C4-2B (cell line): ENCODE measurements around the gene MYH1.

Experiments
- H3K27ac ChIP-seq: fragments of 450-650 bp; 2 replicates; pipeline ENCODE4 v1.5.1; 2017
- CTCF ChIP-seq: fragments of 450-650 bp; conservative IDR thresholded peaks from 2 replicates; pipeline ENCODE4 v1.5.1; 2017; ENCODE audit warnings: mild to moderate bottlenecking
- ZFX ChIP-seq: fragments of 450-650 bp; IDR thresholded peaks from 2 replicates; pipeline ENCODE4 v1.6.1; 2017

MYH1 gene

GRCh38 chr17:10518271-10519037 lies at the start of gene MYH1:
Gene MYH1 (minus strand): TSS chr17:10518542. CDS start chr17:10516642, 1,900 bp downstream.
- no peak within 1 kb of the TSS for H3K27ac ChIP-seq
- TF ChIP-seq CTCF: no peak
- TF ChIP-seq ZFX: no peak

- TF ChIP-seq ZFX: no peak
- no peak for TF ChIP-seq CTCF
- no peak overlapping the region for H3K27ac ChIP-seq
Measured at GRCh38 chr17:10563991-10564660, 45.8 kb upstream of the MYH1 start.

GRCh38 chr17:10558049-10558448 lies 39.7 kb upstream of the MYH1 start:
- TF ChIP-seq ZFX (no peak), CTCF (no peak)
- H3K27ac ChIP-seq: no peak overlapping the region

- no peak overlapping the region for H3K27ac ChIP-seq
- no peak for TF ChIP-seq CTCF
- TF ChIP-seq ZFX: no peak
Measured at GRCh38 chr17:10557422-10557821, 39.1 kb upstream of the MYH1 start.

- TF ChIP-seq CTCF (no peak), ZFX (no peak)
- H3K27ac ChIP-seq: no peak overlapping the region
Measured at GRCh38 chr17:10556301-10557005, 38.1 kb upstream of the MYH1 start.

- no peak for TF ChIP-seq ZFX
- TF ChIP-seq CTCF: no peak
- H3K27ac ChIP-seq: no peak overlapping the region
Measured at GRCh38 chr17:10550014-10550413, 31.7 kb upstream of the MYH1 start.
